Measurements from ENCODE around the gene NFKBIE. TPM values are rescaled to one million over a fixed set of nuclear protein-coding genes. Genes with fewer than 3 reads are reported as not detected.

Gene NFKBIE
- total and polyA plus RNA-seq, 2 of the 13 experiments (the other 11 are each of a cell fraction or from before 2014, with no cell fraction given): 6.7 to 14.5 TPM

DNA sequence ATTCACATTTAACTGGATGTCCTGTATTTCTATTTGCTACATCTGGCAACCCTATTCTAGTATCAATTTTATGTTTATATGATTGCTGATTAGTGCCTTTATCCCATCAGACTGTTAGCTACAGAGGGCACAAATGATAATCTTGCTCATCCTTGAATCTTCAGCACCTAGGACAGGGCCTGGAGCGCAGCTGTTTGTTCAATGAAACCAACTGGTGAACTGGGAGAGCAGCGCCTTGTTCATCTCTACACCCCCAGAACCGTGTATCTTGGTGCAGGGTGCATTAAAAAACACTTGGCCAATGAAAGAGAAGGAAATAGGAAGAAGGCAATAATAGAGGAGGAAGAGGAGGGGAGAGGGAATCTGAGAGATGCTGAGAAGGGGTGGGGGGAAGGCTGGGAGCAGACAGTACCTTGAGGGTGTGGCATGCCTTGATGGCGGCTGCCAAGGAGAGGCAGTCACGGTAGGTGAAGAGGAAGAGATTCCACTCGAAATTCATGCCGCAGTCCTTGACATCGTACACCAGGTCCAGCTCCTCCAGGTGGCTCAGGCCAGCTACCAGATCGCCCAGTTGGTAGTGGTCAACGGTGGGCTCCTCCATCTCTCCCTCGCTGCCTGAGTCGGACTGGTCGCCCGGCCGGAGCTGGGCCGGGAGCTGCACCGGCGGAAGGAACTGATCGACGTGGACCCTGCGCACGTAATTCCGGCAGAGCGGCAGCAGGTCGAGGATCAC, 20.4 kb upstream of the NFKBIE start (continued):
- TF ChIP-seq ARID2 (CRISPR knock-in tag; IDR thresholded peaks at IDR 0.05; ENCODE audit: borderline replicate concordance) (no peak), FOXK2 (IDR thresholded peaks at IDR 0.05) (no peak), XRCC5 (optimal IDR thresholded peaks at IDR 0.05; ENCODE audit: low read length) (no peak), SAP130 (CRISPR knock-in tag; IDR thresholded peaks at IDR 0.05; ENCODE audit: low read depth) (0 out of 2 replicates have a peak, but pooled peaks have one; percentile 28), MATR3 (CRISPR knock-in tag; IDR thresholded peaks at IDR 0.05) (0 out of 2 replicates have a peak, but pooled peaks have one; percentile 38), EHMT2 (IDR thresholded peaks at IDR 0.05; ENCODE audit: borderline replicate concordance, low read depth, low read length) (peak; percentile 94), MIER2 (CRISPR knock-in tag; IDR thresholded peaks at IDR 0.05) (peak; percentile 97), ZNF331 (CRISPR knock-in tag; IDR thresholded peaks at IDR 0.05) (0 out of 2 replicates have a peak, but pooled peaks have one; percentile 37)
- TF ChIP-seq, protein P1, sequence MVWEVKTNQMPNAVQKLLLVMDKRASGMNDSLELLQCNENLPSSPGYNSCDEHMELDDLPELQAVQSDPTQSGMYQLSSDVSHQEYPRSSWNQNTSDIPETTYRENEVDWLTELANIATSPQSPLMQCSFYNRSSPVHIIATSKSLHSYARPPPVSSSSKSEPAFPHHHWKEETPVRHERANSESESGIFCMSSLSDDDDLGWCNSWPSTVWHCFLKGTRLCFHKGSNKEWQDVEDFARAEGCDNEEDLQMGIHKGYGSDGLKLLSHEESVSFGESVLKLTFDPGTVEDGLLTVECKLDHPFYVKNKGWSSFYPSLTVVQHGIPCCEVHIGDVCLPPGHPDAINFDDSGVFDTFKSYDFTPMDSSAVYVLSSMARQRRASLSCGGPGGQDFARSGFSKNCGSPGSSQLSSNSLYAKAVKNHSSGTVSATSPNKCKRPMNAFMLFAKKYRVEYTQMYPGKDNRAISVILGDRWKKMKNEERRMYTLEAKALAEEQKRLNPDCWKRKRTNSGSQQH (CRISPR knock-in tag; IDR thresholded peaks at IDR 0.05; ENCODE audit: low read depth): 0 out of 2 replicates have a peak, but pooled peaks have one; percentile 41

DNA sequence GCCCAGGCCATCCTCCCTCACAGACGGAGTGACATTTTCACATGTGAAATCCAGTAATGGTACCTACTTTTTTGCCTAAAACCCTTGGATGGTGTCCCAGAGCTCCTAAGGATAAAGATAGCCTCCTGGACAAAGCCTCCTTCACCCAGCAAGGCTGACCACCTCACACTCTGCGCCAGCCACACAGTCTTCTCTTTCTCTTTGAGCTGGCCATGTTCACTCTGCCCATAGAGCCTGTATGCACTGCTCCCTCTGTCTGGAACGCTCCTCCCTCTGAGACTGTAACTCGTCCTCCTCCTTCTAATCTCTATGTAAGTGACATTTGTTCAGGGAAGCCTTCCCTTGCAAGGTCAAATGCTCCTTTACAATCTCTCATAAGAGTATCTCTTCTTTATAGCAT, 19.5 kb upstream of the NFKBIE start:
- H3K27ac ChIP-seq (ENCODE audit: extremely low read length, insufficient read depth, low read length): no peak overlapping the region
- ChIA-PET POLR2A (no interaction called here), CTCF (ENCODE audit: low intra/inter-chr PET ratio, low total read pairs) (no interaction called here)
- BruUV-seq (replicated peaks): no TSS peak
- no peak for DNase-seq (ENCODE audit: low spot score)
- no peak overlapping the region for H3K4me3 ChIP-seq (replicated peaks in 1 of 3; ENCODE audit: insufficient read depth in 1 of 3, low read depth in 2 of 3, low read length in 3 of 3)
- H3K4me1 ChIP-seq (ENCODE audit: insufficient read depth, low read length): no peaks in the 10 kb centered on the region
- no peak overlapping the region for H3K4me2 ChIP-seq (ENCODE audit: low read depth, low read length)
- H4K20me1 ChIP-seq (ENCODE audit: insufficient read depth, low read length): no peaks in the 10 kb centered on the region; the same call in 1 of the 2 replicates
- H2AFZ ChIP-seq (ENCODE audit: low read length): no peak overlapping the region
- H3K36me3 ChIP-seq (replicated peaks in 1 of 2; ENCODE audit: control insufficient read depth in 1 of 2, insufficient read depth in 2 of 2, low read length in 2 of 2): no peaks in the 10 kb centered on the region
- intact Hi-C loops (cut with micrococcal nuclease; ENCODE audit: unreplicated experiment): no loop called here
- peaks cover 0 to 73% of the 10 kb centered on the region in 2 experiments; a peak in 4 of 5 replicates for H3K27me3 ChIP-seq (ENCODE audit: control insufficient read depth in 1 of 2, insufficient read depth in 2 of 2, low read length in 2 of 2)
- H3K79me2 ChIP-seq (ENCODE audit: insufficient read depth, low read length): no peaks in the 10 kb centered on the region
- FAIRE-seq: no peak
- in situ Hi-C loops (cut with HindIII; ENCODE audit: extremely low pct_ligation_motif_present, low pct_unique_long_range_greater_than_20kb): no loop called here
- no peak for ATAC-seq
- no peaks in the 10 kb centered on the region for H3K9me3 ChIP-seq (ENCODE audit: low read length)
- 2% methylated on average over 4 of the region's 4 CpGs for WGBS (ENCODE audit: low lambda C conversion rate)
- TF ChIP-seq, protein P2, sequence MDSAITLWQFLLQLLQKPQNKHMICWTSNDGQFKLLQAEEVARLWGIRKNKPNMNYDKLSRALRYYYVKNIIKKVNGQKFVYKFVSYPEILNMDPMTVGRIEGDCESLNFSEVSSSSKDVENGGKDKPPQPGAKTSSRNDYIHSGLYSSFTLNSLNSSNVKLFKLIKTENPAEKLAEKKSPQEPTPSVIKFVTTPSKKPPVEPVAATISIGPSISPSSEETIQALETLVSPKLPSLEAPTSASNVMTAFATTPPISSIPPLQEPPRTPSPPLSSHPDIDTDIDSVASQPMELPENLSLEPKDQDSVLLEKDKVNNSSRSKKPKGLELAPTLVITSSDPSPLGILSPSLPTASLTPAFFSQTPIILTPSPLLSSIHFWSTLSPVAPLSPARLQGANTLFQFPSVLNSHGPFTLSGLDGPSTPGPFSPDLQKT (CRISPR knock-in tag; IDR thresholded peaks at IDR 0.05; ENCODE audit: borderline replicate concordance): no peak
- no peak for TF ChIP-seq ZSCAN25 (CRISPR knock-in tag; IDR thresholded peaks at IDR 0.05)
- TF ChIP-seq NFRKB (IDR thresholded peaks at IDR 0.05): no peak
- TF ChIP-seq, protein P3, sequence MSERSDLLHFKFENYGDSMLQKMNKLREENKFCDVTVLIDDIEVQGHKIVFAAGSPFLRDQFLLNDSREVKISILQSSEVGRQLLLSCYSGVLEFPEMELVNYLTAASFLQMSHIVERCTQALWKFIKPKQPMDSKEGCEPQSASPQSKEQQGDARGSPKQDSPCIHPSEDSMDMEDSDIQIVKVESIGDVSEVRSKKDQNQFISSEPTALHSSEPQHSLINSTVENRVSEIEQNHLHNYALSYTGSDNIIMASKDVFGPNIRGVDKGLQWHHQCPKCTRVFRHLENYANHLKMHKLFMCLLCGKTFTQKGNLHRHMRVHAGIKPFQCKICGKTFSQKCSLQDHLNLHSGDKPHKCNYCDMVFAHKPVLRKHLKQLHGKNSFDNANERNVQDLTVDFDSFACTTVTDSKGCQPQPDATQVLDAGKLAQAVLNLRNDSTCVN (CRISPR knock-in tag; IDR thresholded peaks at IDR 0.05; ENCODE audit: borderline replicate concordance): no peak
- TF ChIP-seq, protein P4, sequence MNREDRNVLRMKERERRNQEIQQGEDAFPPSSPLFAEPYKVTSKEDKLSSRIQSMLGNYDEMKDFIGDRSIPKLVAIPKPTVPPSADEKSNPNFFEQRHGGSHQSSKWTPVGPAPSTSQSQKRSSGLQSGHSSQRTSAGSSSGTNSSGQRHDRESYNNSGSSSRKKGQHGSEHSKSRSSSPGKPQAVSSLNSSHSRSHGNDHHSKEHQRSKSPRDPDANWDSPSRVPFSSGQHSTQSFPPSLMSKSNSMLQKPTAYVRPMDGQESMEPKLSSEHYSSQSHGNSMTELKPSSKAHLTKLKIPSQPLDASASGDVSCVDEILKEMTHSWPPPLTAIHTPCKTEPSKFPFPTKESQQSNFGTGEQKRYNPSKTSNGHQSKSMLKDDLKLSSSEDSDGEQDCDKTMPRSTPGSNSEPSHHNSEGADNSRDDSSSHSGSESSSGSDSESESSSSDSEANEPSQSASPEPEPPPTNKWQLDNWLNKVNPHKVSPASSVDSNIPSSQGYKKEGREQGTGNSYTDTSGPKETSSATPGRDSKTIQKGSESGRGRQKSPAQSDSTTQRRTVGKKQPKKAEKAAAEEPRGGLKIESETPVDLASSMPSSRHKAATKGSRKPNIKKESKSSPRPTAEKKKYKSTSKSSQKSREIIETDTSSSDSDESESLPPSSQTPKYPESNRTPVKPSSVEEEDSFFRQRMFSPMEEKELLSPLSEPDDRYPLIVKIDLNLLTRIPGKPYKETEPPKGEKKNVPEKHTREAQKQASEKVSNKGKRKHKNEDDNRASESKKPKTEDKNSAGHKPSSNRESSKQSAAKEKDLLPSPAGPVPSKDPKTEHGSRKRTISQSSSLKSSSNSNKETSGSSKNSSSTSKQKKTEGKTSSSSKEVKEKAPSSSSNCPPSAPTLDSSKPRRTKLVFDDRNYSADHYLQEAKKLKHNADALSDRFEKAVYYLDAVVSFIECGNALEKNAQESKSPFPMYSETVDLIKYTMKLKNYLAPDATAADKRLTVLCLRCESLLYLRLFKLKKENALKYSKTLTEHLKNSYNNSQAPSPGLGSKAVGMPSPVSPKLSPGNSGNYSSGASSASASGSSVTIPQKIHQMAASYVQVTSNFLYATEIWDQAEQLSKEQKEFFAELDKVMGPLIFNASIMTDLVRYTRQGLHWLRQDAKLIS (CRISPR knock-in tag; IDR thresholded peaks at IDR 0.05): no peak
- H3K9ac ChIP-seq (ENCODE audit: insufficient read depth, low read depth, low read length): no peak overlapping the region

All from HepG2 (cell line).